HG03103 (cell line): ENCODE measurements around the gene NR1D1.
A peak's percentile ranks its signal among the peaks of the same experiment; 100 is the strongest.

ENCODE experiments used
- ATAC-seq: cut with Tn5 transposase; IDR thresholded peaks from one replicate; pipeline ENCODE4 v1.9.1; 2021; ENCODE audit warnings: low read depth; ENCODE audit not compliant: unreplicated experiment

Gene NR1D1

DNA sequence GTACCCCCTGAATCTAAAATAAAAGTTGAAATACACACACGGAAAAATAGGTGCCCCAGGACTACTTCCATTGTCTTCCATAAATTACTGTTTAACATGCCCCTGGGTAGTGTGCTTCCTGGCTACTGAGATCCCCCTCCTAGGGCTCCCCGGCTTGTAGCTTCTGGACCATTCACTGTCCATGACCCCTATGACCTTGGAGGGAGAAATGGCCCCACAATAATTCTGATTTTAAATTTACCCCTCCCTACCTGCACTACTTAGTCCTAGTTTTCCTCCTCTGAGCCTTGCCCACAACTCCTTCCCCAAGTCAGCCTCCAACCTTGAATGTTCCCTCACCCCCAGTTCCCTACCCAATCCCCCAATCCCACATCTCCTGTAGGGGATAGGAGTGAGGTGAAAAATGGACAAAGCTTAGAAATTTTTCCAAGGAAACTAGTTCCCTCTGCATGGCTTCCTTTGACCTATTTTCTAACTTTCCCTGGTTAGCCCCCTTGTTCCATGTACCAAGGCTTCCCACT is 11.9 kb upstream of the NR1D1 start:
- ATAC-seq: no peak

DNA sequence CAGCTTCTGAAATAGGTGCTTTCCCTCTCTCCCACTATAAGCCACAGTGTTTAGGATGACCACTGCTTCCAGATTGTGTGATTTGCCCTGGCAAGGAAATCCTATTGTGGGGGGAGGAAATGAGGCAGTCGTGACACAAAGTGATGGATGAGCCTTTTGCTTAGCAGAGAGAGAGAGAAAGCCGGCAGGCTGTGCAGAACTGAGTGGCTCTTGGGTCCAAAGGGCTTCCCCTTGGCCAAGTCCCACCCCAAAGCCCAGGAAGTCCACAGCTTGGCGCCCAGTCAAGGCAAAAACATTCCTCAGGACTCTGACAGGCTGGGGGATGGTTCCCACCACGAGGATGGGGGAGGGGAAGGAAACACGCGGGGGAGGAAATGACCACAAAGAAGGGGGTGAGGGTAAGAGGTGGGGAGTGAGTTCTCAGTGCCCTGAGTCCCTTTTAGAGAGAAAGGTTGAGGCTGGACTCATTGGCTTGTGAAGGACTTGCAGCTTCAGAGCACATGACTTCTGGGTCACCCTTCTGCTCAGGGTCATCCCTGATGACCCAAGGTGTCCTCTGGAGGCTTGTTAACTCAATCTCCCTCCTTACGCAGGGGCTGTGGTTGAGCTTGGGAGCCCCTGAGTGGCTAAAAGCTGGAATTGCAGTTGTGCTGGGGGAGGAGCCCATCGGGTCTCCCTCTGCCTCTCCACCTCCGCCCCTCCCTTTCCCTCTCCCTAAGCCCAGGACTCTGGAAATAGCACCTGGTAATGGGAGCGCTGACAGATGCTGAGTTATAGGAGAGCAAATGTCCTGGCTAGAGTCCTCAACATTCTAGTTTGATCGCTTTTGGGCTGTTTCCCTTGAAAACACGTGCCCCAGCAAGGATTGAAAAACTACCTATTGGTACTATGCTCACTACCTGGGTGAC is 11.1 kb upstream of the NR1D1 start:
- ATAC-seq: no peak

DNA sequence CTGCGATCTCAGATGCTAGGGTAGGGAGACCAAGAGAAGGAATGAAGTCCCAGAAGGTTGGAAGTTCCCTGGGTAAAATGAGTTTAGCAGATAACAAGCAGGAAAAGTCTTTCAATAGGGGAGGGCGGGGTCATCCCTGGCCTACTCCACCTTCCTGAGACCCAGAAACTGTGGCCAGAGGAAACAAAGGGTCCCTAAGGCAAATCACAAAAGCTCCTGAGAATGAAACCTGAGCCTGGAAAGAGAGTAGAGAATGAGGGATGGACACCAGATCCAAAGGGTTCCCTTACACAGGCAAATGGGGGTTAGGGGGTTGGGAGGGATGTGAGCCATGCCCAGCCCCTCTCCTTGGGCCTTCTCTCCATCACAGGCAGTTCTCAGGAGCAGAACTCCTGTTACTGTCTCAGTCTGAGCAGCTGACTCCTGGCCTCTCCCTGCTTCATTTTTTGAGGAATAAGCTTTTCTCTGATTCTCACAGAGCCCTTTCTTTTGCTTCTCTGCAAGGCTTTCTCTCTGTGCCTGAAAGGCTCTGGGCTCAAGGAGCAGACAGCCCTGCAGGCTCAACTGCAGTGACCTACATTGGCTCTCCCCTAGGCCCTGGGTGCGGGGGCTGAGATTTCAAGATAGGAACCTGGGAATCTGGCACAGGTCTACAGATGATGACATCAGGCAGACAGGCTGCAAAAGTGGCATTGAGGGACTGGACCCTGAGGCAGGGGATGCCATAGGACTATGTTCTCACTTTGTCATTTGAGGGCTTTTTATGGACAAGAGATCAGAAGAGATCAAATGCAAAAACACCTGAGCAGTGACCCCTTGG is 9.8 kb upstream of the NR1D1 start:
- no peak for ATAC-seq

DNA sequence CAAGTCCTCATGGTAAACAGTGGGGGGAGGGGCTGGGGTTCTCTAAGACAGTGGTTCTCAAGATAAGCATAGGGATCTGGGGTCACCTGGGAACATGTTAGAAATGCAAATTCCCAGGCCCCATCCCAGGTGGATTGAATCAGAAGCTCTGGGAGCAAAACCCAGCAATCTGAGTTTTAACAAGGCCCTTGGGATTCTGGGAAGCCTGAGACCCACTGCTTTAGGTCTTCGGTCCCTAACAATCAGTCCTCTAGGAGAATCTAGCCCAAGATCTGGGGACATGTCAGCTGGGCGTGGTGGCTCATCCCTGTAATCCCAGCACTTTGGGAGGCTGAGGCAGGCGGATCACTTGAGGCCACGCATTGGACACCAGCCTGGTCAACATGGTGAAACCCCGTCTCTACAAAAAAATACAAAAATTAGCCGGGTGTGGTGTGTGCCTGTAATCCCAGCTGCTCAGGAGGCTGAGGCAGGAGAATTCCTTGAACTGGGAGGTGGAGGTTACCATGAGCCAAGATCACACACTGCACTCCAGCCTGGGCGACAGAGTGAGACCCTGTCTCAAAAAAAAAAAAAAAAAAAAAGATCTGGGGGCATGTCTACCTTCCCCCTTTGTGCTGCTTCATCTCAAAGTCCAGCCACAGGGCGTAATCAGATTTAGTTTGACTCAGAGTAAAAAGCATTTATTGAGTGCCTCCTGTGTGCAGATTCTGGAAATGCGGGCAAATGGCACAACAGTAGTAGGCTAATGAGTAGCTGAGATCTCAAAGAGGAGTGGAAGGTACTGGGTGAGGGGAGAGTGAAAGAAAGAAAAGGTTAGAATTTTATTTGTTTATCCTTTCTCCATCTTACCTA is 8.8 kb upstream of the NR1D1 start:
- no peak for ATAC-seq

DNA sequence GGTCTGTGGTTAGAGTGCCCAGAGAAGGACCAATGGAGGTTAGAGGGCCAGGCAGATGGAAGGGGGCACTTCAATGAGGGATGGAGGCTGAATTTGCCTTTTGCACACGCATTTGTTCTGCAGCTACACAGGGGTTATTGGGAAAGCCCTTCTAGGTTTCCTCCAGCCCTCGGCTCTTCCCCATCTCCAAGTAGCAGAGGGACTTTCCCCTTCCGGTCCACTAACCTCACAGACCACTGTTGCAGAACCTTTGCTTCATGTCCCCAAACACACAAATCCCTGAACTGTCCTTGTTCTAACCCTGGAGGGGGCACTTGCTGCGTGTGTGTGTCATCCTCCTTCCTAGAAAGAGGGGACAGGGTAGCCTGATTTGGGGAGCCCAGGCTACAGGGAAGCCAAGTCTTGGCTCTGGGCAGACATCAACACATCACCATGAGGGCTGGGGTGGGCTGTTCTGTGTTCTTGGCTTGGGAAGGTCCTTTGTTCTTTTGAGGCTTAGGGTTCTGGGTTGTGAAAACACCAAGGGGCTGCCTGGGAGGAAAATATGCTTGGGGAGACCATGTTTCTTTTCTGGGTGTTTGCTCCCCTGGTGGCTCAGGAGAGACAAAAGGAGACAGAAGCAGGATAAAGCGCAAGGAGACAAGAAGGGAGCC is 7.3 kb upstream of the NR1D1 start:
- ATAC-seq: no peak

DNA sequence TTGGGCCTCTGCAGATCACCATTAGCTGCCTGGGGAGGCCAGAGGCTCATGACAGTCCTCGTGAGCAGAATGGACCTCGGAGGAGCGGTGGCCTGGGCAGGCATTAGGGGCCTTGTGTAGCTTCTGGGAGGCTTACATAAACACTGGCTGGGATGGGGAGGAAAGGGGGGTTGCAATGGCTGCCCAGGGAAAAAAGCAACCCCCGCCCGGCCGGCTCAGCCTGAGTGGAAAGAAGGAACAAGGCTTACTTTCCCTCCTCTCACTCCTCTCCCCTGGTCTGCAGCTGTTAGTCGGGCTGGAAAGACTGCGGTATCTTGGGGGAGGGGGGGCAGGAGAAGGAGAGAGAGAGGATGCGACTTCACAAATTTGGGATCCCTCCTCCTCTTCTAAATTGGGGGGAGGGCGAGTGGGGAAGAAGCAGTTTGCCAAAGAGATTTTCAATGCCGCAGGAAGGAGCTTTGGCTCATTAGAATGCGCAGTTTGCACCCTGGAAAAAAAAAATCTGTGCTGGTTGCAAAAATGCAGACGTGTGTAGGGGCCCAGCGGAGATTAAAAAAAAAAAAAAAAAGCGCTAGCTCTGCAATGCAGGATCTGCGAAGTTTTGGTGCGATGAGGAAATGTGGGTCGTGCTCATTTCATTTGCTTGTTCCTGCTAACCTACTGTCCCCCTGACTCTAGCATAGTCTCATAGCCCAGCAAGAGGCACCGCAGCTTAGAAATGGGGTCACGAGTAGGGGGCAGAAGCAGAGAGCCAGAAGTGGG is 6.6 kb upstream of the NR1D1 start:
- no peak for ATAC-seq

DNA sequence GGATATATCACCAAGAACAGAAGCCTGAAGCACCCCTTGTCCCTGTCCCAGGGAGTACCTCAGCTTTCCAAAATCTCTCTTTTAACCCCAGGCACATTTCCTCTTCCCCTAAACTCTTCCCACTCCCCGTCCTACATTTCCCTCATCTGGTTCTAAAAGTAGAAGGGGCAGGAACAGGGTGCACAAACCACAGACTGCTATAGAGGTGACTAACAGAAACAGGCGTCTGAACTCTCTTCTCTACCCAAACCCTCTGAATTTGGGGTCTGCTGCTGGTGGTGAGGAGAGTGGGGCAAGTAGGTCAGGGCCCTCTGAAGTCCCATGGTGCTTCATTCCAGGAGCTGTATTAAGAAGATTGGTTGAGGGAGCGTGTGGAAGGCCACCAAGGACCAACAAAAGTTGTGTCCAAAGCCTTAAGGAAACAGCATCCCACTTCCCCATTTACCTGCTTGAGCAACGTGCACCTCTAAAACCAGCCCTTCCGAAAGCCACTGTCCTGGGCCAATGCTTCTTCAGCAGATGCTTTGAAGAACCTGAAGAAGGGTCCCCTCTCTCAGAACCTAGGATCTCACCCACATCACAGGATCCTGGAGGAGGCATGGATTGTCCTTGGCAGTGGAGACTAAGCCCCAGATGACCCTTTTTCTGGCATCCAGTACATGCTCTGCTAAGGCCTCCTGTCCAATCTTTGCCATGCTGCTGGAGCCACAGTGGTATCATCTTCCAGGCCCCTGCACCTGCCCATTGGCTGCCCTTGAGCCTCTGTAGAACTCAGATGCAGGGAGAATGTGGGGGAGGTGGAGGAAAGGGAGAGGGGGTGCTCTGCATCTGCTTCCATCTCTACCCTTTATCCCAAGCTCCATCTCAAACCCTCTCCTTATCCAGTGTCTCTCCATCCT is 5.7 kb upstream of the NR1D1 start:
- ATAC-seq: no peak

DNA sequence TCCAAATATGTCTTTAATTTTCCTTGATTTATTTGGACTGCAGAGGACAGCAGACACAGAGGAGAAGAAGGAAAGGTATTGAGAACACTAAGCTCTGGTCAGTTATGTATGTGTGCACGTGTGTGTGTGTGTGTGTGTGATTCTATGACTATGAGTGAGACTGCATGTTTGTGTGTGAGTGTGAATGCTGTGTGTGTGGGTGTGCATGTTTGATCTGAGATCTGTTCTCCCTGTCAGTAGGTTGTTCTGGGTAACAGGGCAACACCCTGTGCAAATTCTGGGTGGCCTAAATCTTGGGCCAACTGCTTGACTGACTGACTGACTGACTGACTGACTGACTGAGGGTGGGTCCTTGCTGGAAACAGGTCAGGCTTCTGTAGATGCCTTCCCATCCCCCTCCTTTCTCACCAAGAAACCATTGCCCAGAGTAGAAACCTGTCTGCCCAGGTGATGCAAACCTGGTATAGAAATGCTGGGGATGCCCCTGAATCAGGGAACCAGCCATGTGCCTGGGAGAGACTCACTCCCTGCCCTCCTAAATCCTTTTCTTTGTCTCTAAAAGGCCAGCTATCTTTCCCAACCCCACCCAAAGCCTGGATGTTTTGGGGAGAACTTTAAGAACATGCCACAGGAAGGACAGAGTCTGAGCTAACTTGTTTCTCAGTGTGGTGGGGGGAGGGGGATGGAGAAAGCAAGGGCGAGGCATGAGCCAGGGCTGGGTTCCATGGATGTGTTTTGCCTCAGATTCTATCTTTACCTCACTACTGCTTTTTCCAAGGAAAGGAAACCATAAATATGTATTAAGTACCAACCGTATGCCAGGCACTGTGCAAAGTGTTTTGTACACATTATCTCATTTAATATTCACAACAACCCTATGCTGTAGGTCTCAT is 4.5 kb upstream of the NR1D1 start:
- ATAC-seq: no peak

DNA sequence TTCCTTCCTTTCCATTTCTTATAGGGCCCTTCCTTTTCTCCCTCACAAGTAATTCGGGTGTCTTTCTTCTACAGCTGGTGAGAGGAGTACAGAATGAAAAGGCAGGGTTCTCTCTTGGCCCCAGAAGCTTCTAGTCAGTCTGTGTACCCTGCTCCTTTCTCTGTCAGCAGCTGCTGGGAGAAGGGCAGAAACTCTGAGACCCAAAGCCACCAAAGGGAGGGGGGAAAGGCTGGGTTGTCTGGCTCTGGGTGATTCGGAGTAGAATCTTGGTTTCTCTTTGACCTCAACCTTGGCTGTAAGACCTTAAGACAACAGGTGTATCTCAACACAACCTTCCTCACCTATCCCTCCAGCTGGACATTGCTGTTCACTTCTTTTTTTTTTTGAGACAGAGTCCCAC is 3.3 kb upstream of the NR1D1 start:
- ATAC-seq: no peak

DNA sequence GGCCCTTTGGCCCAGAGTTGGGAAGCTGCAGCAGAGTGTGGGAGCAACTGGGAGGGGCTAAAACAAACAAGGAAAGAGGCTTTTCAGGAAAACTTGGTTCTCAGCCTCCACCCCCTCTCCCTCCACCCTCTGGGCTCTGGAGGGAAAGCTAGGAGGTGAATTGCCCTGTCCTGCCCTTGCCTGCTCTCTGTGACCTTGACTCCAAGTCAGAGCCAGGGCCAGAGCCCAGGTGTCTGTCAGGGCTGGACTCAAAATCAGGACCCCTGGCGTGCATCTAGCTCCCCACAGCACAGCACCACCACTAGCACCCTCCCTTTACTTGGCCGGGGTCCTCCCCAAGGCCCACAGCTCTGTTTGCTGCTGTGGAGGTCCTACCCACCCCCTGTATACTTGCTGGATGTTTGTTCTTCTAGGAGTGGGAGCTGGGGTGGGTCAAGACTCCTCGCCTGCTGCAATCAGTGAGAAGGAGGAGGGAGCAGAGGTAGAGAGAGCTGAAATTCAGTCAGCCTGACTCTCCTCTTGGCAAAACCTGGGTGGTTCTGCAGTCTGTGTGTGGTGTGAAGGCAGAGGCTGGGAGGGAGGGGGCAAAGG is 2.8 kb upstream of the NR1D1 start:
- no peak for ATAC-seq

DNA sequence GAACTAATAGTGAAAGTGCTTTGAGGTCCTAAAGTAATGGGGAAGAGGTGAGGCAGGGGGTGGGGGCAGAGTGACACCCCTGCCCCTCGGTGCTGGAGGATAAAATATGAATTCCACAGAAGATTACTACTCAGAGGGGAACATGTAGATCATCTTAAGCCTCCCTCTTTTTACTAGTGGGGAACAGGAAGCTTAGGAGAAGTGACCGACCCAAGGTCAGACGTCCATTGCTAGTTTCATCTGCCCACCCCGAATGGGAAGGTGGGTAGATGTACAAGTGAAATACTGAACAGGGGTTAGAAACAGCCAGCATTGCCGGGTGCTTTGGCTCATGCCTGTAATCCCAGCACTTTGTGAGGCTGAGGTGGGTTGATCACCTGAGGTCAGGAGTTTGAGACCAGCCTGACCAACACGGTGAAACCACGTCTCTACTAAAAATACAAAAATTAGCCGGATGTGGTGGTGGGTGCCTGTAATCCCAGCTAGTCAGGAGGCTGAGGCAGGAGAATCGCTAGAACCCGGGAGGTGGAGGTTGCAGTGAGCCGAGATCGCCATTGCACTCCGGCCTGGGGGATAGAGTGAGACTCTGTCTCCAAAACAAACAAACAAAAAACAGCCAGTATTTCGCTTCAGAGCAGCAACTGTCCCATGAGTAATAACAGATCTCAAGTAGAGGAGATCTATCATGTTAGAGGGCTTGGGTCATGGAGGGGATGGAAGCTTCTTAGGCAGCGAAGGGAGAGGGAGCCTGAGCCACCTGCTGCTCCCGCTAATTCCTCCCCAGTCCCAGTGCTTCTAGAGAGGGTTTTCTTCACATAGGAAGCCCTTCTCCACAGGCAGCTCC is 1.2 kb upstream of the NR1D1 start:
- ATAC-seq: no peak

DNA sequence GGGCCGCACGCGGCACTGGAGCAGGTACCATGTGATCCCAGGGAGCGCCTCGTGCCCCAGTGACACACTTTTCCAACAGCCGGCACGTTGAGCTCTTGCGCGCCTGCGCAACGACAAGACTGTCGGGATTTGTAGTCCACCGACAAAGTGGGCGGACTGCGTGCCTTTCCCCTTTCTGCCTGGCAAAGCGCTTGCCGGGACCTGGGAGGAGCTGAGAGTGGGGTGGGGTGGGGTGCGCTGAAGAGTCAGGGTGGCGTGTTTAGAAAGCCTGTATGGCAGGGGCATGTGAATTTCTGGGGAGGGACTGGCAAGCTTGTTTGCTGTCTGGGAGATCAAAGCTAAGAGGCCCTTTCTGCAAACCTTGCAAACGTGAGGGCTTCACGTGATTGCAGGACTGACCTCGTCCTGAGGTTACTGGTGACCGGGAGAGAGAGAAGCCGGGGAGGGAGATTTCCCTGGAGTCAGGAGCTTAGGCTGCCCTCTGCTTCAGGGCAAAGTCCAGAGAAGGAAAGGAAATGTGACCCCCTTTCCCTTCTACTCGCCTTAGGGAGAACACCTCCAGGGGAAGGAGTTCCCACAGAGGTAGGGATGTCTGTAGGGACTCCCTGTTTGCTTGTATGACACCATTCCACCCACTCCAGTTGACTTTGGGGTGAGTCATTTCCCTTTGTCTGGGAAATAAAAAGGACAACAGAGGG is 429 bp upstream of the NR1D1 start:
- no peak for ATAC-seq

DNA sequence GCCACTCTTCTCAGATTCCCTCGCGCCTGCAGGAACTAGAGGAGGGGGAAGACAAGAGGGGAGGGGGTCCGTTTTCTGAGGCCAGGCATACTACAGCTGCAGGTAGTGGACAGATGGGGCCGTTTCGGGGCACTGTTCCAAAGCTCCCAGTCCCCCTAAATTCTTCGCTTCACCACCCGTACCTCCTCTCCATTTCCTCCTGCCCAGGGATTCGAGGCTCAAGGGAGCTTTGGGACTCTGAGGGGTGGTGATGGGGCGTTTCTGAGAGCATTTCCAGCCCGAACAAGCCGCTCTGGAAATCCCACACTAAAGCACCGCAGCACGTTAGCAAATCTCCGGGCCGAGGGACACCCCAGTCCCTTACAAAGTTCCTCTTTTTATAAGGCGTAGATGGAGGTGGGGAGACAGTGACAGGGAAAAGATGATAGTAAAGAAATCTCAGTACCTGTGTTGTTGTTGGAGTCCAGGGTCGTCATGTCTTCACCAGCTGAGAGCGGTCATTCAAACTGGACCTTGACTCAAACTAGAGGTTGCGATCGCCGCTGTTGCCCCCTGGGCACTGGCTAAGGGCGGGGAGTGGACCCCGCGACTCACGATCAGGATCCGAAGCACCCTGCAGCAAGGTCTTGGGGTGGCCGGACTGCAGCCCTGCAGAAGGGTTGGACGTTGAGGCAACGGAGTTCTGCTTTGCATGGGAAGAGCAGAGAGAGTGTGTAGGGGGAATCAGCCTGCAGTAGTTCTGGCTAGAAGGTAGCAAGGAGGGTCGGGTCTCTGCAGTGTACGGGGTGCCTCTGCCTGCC is 570 bp downstream of the NR1D1 start:
- no peak for ATAC-seq

DNA sequence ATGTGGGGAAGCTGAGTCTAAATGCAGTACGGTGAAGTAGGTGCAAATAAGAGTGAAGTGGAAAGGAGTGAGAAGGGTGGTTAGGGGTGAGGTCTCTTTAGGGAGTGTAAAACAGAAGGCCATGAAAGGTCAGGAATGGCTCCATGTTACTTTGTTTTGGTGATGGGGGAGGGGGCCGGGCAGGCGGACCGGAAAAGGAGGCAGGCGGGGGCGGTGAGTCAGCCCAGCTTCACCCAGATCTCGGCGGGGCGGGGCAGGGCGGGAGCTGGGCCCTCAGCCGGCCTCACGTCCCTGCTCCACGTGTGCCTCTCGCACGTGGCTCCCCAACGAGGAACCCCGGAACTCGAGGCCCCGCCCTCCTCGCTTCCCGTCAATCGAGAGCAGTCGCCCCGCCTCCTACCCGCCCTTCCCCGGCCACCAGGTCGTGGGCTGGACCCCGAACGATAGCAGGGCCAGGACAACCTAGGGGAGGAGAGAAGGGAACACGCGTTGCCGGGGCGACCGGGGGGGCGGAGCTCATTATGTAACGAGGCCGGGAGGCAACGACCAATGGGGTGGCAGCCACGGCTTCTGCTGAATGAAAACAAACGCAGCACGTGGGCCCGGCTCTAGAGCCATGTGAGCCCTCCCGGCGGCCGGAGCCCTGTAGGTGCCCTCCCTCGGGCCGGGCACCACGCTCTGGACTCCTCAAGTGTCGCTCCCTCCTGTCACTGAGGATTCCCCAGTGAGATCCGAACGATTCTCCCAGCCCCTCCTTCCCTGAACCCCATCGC is 1.4 kb downstream of the NR1D1 start:
- peak; percentile 55 for ATAC-seq
